GM21619 (cell line): ENCODE results near the gene RAI1.

ENCODE experiments used
- ATAC-seq: cut with Tn5 transposase; IDR thresholded peaks from one replicate; pipeline ENCODE4 v1.9.1; 2021; ENCODE audit not compliant: unreplicated experiment

RAI1 gene

DNA sequence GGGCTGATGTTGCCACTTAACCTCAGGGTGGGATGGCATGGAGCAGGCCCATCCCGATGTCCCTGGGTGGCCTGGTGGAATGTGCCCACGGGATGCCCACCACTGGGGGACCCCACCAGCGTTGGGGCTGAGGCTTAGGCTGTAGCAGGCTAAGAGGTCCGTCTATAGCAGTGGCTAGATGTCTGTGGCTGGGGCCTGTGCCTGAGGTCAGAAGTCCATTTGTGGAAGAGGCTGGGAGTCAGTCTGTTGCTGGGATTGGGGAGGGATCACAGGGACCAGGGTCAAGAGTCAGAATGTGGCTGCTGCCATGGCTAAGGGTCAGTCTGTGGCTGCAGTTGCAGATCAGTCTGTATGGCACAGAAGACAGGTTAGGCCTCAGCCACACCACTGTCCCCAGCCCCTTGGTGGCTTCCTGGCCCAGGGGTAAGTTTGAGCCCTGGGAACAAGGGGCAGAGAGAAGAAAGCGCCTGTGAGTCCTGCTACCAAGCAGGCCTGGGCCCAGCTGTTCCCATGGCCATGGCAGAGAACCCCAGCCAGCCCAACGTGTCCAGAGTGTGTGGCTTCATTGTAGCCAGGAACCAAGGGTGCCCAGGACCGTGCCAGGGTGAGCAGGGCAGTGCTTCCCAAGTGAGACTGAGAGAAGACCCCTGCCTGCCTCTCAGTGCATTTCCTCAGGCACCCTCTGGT lies 35.7 kb downstream of the RAI1 start:
- ATAC-seq = no peak

- ATAC-seq = no peak
Measured at GRCh38 chr17:17718251-17718650, 37.0 kb downstream of the RAI1 start.

DNA sequence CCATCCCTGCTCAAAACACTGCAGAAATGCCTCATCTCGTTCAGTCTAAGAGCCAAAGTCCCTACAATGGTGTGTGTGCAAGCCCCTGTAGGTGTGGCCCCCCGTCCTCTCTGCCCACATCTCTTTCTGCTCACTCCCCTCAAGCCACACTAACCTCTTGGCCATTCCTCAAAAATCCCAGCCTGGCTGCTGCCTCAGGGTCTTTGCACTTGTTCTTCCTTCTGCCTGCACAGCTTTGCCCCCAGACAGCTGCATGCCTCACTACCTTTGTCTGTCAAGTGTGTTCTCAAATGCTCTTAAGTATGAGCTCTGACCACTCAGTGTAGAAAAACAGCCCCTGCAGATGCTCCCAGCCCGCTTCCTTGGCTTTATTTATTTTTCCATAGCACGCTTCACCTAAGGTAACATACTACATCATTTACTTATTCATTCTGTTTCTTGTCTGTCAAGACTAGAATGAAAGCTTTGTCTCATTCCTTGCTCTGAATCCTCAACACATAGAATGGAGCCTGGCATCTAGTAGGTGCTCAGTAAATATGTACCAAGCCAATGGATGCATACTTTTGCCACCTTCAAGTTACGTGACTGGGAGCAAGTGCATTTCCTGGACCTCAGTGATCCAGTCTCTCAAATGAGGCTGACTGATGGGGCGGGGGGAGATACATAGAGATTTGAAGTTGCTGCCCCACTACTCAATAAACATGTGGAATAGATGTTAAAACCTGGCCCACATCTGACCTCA lies 38.1 kb downstream of the RAI1 start:
- ATAC-seq = no peak

- ATAC-seq = no peak
Measured at GRCh38 chr17:17719966-17720543, 38.8 kb downstream of the RAI1 start.

DNA sequence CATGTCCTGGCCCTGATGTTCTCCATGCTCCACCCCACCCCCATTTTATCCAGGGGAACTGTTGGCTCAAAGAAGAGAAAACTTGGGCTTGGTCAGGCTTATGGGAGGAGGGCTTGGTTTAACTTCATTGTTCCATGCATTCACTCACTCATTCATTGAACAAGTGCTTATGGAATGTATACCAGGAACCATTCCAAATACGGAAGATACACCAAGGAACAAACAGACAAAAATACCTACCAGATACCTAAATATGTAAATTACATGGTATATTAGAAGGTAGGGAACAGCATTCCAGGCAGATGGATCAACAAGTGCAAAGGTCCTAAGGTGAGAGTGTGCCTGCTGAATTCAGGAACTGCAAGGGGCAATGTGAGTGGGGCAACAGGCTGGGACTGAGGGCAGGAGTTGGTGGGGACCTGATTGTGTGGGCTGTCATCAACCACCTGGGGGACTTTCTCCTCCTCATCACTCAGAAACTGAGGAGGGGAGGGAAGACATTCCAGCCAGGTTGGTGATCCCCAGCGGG lies 39.9 kb downstream of the RAI1 start:
- ATAC-seq = no peak

- ATAC-seq = no peak
Measured at GRCh38 chr17:17722081-17722905, 41.0 kb downstream of the RAI1 start.

DNA sequence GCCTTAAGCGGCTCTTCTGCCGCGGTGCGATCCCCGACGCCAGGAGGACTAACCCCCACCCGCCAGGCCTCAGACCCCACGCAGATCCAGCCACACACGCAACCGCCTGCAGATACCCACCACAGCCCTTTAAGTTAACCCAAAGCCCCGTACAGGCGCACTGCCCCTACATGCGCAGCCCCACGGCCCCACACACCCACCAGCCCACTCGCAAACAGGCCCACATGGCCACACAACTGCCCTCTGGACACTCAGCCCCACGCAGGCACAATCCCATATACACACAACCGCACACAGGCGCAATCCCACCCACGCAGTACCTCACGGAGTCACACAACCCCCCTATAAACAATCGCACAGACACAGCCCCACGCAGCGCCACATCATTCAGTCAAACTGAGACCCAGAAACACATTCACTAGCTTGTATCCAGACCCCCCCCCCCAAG lies 41.7 kb downstream of the RAI1 start:
- no peak for ATAC-seq

- no peak for ATAC-seq
Measured at GRCh38 chr17:17723354-17724261, 42.4 kb downstream of the RAI1 start.

- ATAC-seq = no peak
Measured at GRCh38 chr17:17724307-17725010, 43.2 kb downstream of the RAI1 start.

DNA sequence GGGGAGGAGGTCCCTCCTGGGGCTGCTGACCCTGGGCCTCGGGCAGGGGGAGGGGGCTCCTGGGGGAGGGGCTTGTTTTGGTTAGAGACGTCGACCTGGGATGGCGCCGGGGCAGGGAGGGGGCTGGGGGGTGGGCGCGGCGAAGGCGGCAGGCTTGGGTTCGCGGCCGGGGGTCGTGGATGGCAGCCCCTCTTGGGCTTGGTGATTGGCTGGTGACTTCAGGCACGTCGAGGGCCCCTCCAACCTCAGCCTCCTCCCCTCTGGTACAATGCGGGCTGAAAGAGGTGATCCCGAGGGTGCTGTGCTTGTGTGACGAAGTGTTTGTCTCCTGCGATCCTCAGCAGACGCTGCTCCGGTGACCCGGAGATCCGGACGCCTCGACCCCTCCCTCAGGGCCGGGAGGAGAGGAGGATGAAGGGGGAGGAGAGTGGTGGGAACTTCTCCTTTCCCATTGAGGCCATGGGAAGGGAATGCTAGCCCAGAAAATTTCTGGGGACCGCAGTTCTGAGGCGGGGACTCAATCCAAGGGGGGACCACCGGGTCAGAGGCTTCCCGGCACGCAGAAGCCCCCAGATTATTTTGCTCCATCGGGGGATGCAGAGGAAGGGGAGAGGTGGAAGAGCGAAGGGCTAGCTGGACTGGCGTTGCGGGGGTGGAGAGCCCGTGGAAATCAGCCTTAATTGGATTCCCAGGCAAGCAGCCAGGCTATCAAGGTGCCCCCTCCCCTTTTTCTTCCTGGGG lies 43.9 kb downstream of the RAI1 start:
- no peak for ATAC-seq

GRCh38 chr17:17725752-17726457 lies 44.6 kb downstream of the RAI1 start:
- no peak for ATAC-seq

DNA sequence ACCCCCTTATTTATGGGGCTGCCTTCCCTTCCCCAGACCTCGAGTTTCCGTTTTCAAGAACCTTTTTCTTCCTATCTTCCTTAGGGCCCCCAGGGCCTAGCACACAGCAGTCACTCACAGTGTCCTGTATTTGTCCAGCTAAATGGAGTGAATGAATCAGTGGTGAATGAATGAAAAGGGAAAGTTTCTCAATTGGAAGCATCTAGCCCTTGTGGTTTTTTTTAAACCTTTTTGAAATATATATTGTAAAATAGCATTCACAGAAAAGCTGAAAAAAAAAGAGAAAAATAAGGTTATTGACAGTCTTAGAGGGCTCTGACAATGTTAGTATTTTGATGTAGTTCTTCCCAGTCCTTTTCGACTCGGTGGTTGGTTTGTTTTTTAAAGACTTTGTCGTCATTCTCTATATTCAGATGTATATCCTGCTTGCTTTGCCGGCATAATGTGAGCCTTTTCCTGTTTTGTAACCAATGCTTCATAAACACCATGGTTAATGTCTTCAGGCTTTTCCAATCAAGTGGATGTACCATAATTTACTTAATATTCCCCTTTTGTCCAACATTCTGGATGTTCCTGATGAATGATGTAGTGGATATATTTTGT lies 45.3 kb downstream of the RAI1 start:
- ATAC-seq = no peak

DNA sequence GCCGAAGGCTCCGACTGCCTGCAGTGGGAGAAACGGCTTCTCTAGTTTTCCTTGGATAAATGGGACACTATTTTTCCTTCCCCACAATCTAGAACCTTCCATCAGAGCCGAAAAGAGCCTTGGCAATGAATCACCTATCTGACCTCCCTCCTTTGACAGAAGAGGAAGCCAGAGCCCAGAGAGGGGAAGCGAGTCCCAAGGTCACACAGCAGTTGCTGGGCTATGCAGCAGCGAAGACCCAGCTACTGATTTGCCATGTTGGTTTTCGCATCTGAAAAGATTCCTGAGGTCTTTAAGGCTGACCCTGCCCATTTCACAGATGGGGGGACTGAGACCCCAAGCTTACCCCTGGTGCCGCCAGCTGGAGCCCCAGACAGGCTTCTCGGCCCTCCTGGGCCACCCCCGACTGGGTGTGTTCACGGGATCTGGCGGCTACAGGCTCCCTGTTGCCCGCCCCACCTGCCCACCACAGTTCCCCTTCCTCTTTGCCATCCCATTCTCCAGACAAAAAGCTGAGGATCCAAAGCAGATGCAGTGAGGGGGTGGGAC lies 45.9 kb downstream of the RAI1 start:
- no peak for ATAC-seq

- no peak for ATAC-seq
Measured at GRCh38 chr17:17728146-17728545, 46.9 kb downstream of the RAI1 start.

DNA sequence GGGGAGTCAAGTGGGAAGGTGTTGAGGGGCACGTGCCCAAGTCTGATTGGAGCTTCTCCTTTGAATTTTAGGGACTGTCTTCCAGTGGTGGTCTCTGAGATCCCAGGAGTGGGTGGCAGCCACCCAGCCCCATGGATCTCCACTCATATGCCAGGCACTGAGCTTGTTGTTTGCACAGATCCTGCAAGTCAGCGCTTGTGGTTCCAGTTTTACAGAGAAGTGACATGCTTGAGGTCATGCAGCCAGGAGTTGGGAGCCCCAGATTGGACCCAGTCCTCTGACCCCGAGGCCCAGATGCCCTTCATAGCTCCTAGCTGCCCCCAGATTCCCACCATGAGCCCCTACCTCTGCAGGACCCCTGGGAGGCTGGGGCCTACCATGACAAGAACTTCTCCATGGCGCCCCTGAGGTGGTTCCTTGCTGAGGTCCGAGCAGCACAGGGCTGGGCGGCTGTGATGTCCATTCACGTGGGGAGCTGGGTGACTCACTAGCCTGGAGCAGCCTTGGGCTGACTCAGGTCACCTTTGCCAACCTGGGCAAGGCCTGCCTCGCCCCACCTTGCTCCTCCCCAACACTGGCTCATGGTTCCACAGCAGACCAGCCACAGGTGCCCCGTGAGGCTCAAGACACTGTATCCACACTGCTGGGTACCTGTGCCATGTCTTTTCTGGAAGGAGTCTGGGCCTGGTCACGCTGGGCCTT lies 47.4 kb downstream of the RAI1 start:
- no peak for ATAC-seq

- ATAC-seq = no peak
Measured at GRCh38 chr17:17729620-17730249, 48.5 kb downstream of the RAI1 start.
